H9 (cell line): ENCODE data around the gene CORIN. TPM values are rescaled to one million over a fixed set of nuclear protein-coding genes. Genes with fewer than 3 reads are reported as not detected.

ENCODE experiments used
- DNase-seq: peaks from one replicate; pipeline ENCODE4 v3.0.0-alpha.2; 2017
- H2AFZ ChIP-seq: one replicate; pipeline ENCODE4 v1.6.1; 2013; ENCODE audit warnings: mild to moderate bottlenecking, low read length, control low read depth, moderate library complexity
- H2AK5ac ChIP-seq: 2 replicates; pipeline ENCODE4 v1.6.1; 2013; ENCODE audit warnings: low read length, control low read depth, mixed read lengths; ENCODE audit not compliant: insufficient read length
- H2BK120ac ChIP-seq: one replicate; pipeline ENCODE4 v1.6.1; 2013; ENCODE audit warnings: low read depth, mild to moderate bottlenecking, low read length, control low read depth, inconsistent platforms; ENCODE audit not compliant: poor library complexity, severe bottlenecking
- H2BK12ac ChIP-seq: 2 replicates; pipeline ENCODE4 v1.6.1; 2013; ENCODE audit warnings: low read length, control low read depth, mixed read lengths, low read depth; ENCODE audit not compliant: insufficient read length
- H2BK15ac ChIP-seq: 2 replicates; pipeline ENCODE4 v1.6.1; 2013; ENCODE audit warnings: low read depth, low read length, control low read depth
- H2BK20ac ChIP-seq: one replicate; pipeline ENCODE4 v1.6.1; 2013; ENCODE audit warnings: low read depth, mild to moderate bottlenecking, low read length, control low read depth, inconsistent platforms; ENCODE audit not compliant: poor library complexity, severe bottlenecking
- H2BK5ac ChIP-seq: 2 replicates; pipeline ENCODE4 v1.6.1; 2013; ENCODE audit warnings: low read length, control low read depth, mixed read lengths; ENCODE audit not compliant: insufficient read length
- H3K14ac ChIP-seq: 2 replicates; pipeline ENCODE4 v1.6.1; 2013; ENCODE audit warnings: low read length, control low read depth; ENCODE audit not compliant: insufficient read depth
- H3K18ac ChIP-seq: 2 replicates; pipeline ENCODE4 v1.6.1; 2013; ENCODE audit warnings: low read depth, mild to moderate bottlenecking, mixed read lengths, low read length, control low read depth; ENCODE audit not compliant: insufficient read length
- H3K23ac ChIP-seq: 2 replicates; pipeline ENCODE4 v1.6.1; 2013; ENCODE audit warnings: low read length, control low read depth, mixed read lengths, low read depth; ENCODE audit not compliant: insufficient read length
- H3K23me2 ChIP-seq: 2 replicates; pipeline ENCODE4 v1.6.1; 2013; ENCODE audit warnings: low read depth, mild to moderate bottlenecking, mixed read lengths, low read length, control low read depth; ENCODE audit not compliant: insufficient read length, poor library complexity, severe bottlenecking
- H3K27ac ChIP-seq: 2 replicates; pipeline ENCODE4 v1.5.1; 2013; ENCODE audit warnings: low read length, control low read depth, mixed read lengths, low read depth; ENCODE audit not compliant: insufficient read length
- H3K27me3 ChIP-seq: 2 replicates; pipeline ENCODE4 v1.6.1; 2013; ENCODE audit warnings: low read length, control low read depth, inconsistent platforms; ENCODE audit not compliant: insufficient read depth
- H3K4ac ChIP-seq: 2 replicates; pipeline ENCODE4 v1.6.1; 2013; ENCODE audit warnings: low read depth, mild to moderate bottlenecking, control low read depth, inconsistent platforms, low read length, moderate library complexity
- H3K4me1 ChIP-seq: 2 replicates; pipeline ENCODE4 v1.6.1; 2013; ENCODE audit warnings: low read length, control low read depth, inconsistent platforms; ENCODE audit not compliant: insufficient read depth
- H3K4me2 ChIP-seq: 2 replicates; pipeline ENCODE4 v1.6.1; 2013; ENCODE audit warnings: low read length, control low read depth, mixed read lengths; ENCODE audit not compliant: insufficient read length, insufficient read depth
- H3K56ac ChIP-seq: 2 replicates; pipeline ENCODE4 v1.6.1; 2013; ENCODE audit warnings: low read depth, mild to moderate bottlenecking, mixed read lengths, low read length, control low read depth; ENCODE audit not compliant: insufficient read length
- H3K79me1 ChIP-seq: 2 replicates; pipeline ENCODE4 v1.6.1; 2013; ENCODE audit warnings: low read depth, mild to moderate bottlenecking, moderate library complexity, low read length, control low read depth, inconsistent platforms; ENCODE audit not compliant: insufficient read depth, poor library complexity, severe bottlenecking
- H3K79me2 ChIP-seq: 2 replicates; pipeline ENCODE4 v1.6.1; 2013; ENCODE audit warnings: low read length, control low read depth, inconsistent platforms; ENCODE audit not compliant: insufficient read depth
- H3K9ac ChIP-seq: 2 replicates; pipeline ENCODE4 v1.6.1; 2013; ENCODE audit warnings: low read length, control low read depth, mixed read lengths; ENCODE audit not compliant: insufficient read length; ENCODE audit errors: extremely low read depth
- H3K9me3 ChIP-seq: one replicate; pipeline ENCODE4 v1.6.1; 2013; ENCODE audit warnings: low read depth, low read length, inconsistent platforms; ENCODE audit not compliant: control insufficient read depth
- H3T11ph ChIP-seq: one replicate; pipeline ENCODE4 v1.6.1; 2013; ENCODE audit warnings: mild to moderate bottlenecking, low read length, control low read depth, inconsistent platforms
- H4K20me1 ChIP-seq: one replicate; pipeline ENCODE4 v1.6.1; 2013; ENCODE audit not compliant: control insufficient read depth, insufficient read length, insufficient read depth
- H4K5ac ChIP-seq: 2 replicates; pipeline ENCODE4 v1.6.1; 2013; ENCODE audit warnings: low read depth, mild to moderate bottlenecking, mixed read lengths, low read length, control low read depth; ENCODE audit not compliant: insufficient read length
- H4K8ac ChIP-seq: replicated peaks from 2 replicates; pipeline ENCODE4 v1.6.1; 2013; ENCODE audit warnings: low read length, control low read depth, mixed read lengths, low read depth; ENCODE audit not compliant: insufficient read length
- H4K91ac ChIP-seq: 2 replicates; pipeline ENCODE4 v1.6.1; 2013; ENCODE audit warnings: low read depth, mild to moderate bottlenecking, moderate library complexity, mixed read lengths, low read length, control low read depth; ENCODE audit not compliant: insufficient read length
- H3K27ac Mint-ChIP-seq, 3 experiments: 2 replicates in 2 of 3; 3 replicates in 1 of 3; pipeline ENCODE4 v1.8.0; 2020 to 2021; ENCODE audit warnings: mixed read lengths in 3 of 3, mild to moderate bottlenecking in 1 of 3, moderate library complexity in 1 of 3
- H3K27me3 Mint-ChIP-seq: 2 replicates; pipeline ENCODE4 v1.8.0; 2021; ENCODE audit warnings: low read depth, mild to moderate bottlenecking, moderate library complexity, mixed read lengths
- H3K36me3 Mint-ChIP-seq, 3 experiments: 2 replicates in 2 of 3; 3 replicates in 1 of 3; pipeline ENCODE4 v1.8.0; 2020 to 2021; ENCODE audit warnings: low read depth in 3 of 3, mixed read lengths in 3 of 3; ENCODE audit not compliant: insufficient read depth in 1 of 3
- H3K4me1 Mint-ChIP-seq, 2 experiments: 2 replicates each; pipeline ENCODE4 v1.8.0; 2020; ENCODE audit warnings: mixed read lengths in 2 of 2
- H3K4me3 Mint-ChIP-seq, 2 experiments: 2 replicates in 1 of 2; 3 replicates in 1 of 2; pipeline ENCODE4 v1.8.0; 2020 to 2021; ENCODE audit warnings: mild to moderate bottlenecking in 2 of 2, mixed read lengths in 2 of 2, moderate library complexity in 1 of 2
- H3K9me3 Mint-ChIP-seq, 2 experiments: 2 replicates in 1 of 2; 3 replicates in 1 of 2; pipeline ENCODE4 v1.8.0; 2020; ENCODE audit warnings: mild to moderate bottlenecking in 2 of 2, mixed read lengths in 2 of 2, moderate library complexity in 1 of 2
- total RNA-seq: library from RNA; stranded (reverse); gene quantifications from 2 replicates; pipeline ENCODE4 v1.2.1, GENCODE V29; 2021
- TF ChIP-seq, protein P1 (sequence below): fragments of 200-600 bp; sonication (generic); conservative IDR thresholded peaks from 3 replicates; pipeline ENCODE4 v1.8.0; 2021; ENCODE audit warnings: antibody characterized with exemption, mild to moderate bottlenecking

Gene CORIN
- total RNA-seq, 1 experiment from 2014 or later: 0.39 TPM

DNA sequence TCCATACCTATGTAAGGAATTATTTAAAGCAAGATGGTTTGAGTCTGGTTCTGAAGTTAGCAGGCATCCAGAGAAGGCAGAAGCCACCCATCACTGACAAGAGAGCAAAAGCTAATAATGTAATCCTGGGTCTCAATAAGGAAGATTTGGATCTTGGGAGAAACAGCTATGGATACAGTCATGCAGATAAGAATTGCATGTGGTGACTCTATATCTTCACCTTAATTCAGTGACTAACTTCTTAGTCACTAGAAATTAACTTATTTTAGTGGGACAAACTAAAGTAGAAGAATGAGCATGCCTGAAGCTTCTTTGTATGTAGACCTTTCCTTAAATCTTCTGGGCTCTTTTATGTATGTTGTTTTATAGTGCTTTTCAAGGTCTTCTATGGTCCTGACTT is 286.2 kb downstream of the CORIN start:
- H2BK15ac ChIP-seq: no peak overlapping the region
- H4K91ac ChIP-seq: no peak overlapping the region
- H4K5ac ChIP-seq: no peak overlapping the region
- no peaks in the 10 kb centered on the region for H3K79me1 ChIP-seq
- no peaks in the 10 kb centered on the region for H3K4me1 ChIP-seq
- no peak overlapping the region for H3T11ph ChIP-seq
- H3K23me2 ChIP-seq: no peaks in the 10 kb centered on the region
- H2AK5ac ChIP-seq: no peak overlapping the region
- H3K27me3 ChIP-seq: no peaks in the 10 kb centered on the region
- H3K56ac ChIP-seq: no peak overlapping the region
- no peak overlapping the region for H4K8ac ChIP-seq
- no peak overlapping the region for H3K27ac ChIP-seq
- H3K14ac ChIP-seq: no peak overlapping the region
- no peak overlapping the region for H2BK5ac ChIP-seq
- Mint-ChIP-seq H3K9me3 (peaks cover 0 to 3% of the 10 kb centered on the region in 2 experiments; a peak in 2 of 5 replicates), H3K36me3 (no peaks in the 10 kb centered on the region; a peak in 2 of 7 replicates), H3K27me3 (no peaks in the 10 kb centered on the region), H3K4me1 (no peaks in the 10 kb centered on the region), H3K27ac (no peak overlapping the region), H3K4me3 (no peak overlapping the region)
- no peak overlapping the region for H3K4ac ChIP-seq
- H3K23ac ChIP-seq: no peak overlapping the region
- no peak overlapping the region for H3K4me2 ChIP-seq
- TF ChIP-seq, protein P1, sequence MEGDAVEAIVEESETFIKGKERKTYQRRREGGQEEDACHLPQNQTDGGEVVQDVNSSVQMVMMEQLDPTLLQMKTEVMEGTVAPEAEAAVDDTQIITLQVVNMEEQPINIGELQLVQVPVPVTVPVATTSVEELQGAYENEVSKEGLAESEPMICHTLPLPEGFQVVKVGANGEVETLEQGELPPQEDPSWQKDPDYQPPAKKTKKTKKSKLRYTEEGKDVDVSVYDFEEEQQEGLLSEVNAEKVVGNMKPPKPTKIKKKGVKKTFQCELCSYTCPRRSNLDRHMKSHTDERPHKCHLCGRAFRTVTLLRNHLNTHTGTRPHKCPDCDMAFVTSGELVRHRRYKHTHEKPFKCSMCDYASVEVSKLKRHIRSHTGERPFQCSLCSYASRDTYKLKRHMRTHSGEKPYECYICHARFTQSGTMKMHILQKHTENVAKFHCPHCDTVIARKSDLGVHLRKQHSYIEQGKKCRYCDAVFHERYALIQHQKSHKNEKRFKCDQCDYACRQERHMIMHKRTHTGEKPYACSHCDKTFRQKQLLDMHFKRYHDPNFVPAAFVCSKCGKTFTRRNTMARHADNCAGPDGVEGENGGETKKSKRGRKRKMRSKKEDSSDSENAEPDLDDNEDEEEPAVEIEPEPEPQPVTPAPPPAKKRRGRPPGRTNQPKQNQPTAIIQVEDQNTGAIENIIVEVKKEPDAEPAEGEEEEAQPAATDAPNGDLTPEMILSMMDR: no peak
- no peaks in the 10 kb centered on the region for H3K9me3 ChIP-seq
- no peak overlapping the region for H3K9ac ChIP-seq
- no peak overlapping the region for H2AFZ ChIP-seq
- no peak overlapping the region for H3K18ac ChIP-seq
- no peak overlapping the region for H2BK120ac ChIP-seq
- H2BK20ac ChIP-seq: no peak overlapping the region
- H2BK12ac ChIP-seq: no peak overlapping the region
- DNase-seq: no peak
- no peaks in the 10 kb centered on the region for H4K20me1 ChIP-seq
- no peaks in the 10 kb centered on the region for H3K79me2 ChIP-seq
